ENCODE results near the gene ZSWIM3.
"Not testable (repeated sequence)": the region's sequence is repeated elsewhere in the genome, so short reads cannot be mapped to it uniquely, and the experiment has no call there.

The ZSWIM3 gene

DNA sequence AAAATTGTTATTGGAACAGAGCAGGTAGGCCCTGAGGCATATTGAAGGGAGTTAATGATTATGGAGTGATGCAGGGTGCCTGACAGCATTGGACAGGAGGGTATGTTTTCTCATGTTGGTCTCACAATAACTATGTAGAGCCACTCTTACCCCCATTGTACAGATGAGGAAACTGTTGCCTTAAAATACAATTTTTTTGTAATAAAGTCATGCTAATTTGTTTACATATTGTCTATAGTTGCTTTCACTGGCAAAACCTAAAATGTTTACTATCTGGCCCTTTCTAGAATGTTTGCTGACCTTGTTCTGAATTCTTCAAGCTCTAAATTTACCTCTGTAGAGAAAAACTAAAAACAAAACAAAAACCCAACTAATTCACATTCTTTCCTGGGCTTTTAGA, 5.9 kb upstream of the ZSWIM3 start:
- DNase-seq = no peak
- in situ Hi-C loops (cut with MboI; ENCODE audit: low pct_unique_long_range_greater_than_20kb, low sequenced_read_pairs) = no loop called here

DNA sequence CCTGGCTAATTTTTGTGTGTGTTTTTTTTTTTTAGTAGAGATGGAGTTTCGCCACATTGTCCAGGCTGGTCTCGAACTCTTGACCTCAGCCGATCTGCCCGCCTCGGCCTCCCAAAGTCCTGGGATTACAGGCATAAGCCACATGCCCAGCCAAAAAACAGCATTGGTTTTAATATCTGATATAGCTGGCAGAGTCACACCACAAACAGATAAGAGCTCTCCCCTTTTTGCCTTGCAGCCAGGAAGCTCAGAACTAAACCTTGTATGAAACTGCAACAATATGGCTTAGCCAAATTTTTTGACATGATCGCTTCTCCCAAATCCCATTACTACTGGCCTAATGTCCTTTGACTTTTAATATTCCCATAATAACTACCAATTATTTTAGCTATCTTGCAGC, 5.1 kb upstream of the ZSWIM3 start:
- in situ Hi-C loops (cut with MboI; ENCODE audit: low pct_unique_long_range_greater_than_20kb, low sequenced_read_pairs) = no loop called here

DNA sequence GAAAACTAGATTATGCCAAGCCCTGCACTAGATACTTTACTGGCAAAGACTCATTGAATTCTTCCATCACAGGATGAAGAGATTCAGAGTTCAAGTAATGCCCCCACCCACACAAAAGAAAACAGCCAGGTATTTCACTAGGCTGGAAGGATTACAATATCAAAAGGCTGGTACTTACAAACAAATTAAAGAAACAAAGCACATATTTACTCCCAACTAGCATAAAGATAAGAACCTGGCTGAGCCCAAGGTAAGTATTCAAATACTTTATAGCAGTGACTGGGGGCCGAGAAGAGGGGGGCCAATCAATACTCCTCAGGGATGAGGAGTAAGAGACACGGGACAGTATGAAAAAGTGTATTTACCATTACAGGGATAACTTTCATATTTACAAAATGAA, 3.9 kb upstream of the ZSWIM3 start:
- in situ Hi-C loops (cut with MboI; ENCODE audit: low pct_unique_long_range_greater_than_20kb, low sequenced_read_pairs) = no loop called here
- no peak for DNase-seq

More for the DNA sequence above, 5.1 kb upstream of the ZSWIM3 start:
- no peak for DNase-seq

DNA sequence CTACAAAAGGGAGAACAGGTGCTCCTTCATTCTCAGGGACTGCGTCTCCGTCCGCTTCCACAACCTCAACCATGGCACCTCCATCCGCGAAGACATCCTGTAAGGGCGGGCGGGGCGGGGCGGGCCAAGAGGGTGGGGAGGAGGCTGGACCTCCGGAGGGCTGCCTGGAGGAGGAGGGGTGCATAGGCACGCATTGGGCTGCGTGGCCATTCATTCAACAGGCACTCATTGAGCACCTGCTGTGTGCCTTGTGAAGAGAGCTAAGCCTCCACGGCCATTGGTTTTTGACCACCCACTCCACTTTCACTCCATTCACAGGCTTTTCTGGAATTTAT, 435 bp downstream of the ZSWIM3 start:
- DNase-seq = no peak
- in situ Hi-C loops (cut with MboI; ENCODE audit: low pct_unique_long_range_greater_than_20kb, low sequenced_read_pairs) = no loop called here

DNA sequence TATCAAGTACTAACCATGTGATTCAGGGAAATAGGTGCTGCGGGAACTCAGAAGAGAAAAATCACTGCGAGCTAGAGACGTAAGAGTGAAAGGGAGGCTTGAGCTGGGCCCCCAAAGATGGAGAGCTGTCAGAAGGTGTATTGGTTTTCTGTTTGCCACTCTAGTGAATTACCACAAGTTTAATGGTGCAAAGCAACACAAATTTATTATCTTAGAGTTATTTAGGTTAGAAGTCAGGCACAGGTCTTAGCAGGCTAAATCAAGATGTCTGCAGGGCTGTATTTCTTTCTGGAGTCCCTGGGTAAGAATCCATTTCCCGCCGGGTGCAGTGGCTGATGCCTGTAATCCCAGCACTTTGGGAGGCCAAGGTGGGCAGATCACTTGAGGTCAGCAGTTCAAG, 2.5 kb downstream of the ZSWIM3 start:
- in situ Hi-C loops (cut with MboI; ENCODE audit: low pct_unique_long_range_greater_than_20kb, low sequenced_read_pairs) = no loop called here
- no peak for DNase-seq

DNA sequence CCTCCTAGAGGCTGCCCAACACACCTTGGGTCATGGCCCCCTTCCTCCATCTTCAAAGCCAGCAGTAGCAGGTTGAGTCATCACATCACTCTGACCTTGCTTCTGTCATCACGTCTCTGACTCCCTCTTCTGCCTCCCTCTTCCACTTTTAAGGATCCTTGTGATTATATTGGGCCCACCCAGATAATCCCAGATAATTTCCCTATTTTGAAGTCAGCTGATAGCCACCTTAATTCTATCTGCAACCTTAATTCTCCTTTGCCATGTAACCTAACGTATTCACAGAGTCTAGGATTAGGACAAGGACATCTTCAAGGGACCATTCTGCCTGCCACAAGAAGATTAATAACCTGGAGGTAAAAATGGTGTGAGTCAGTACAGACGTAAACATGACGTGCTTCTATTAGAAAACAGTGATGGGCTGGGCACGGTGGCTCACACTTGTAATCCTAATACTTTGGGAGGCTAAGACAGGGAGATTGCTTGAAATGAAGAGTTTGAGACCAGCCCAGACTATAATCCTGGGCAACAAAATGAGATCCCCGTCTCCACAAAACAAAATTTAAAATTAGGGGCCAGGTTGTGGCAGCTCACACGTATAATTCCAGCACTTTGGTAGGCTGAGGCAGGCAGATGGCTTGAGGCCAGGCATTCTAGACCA, 3.3 kb downstream of the ZSWIM3 start:
- no peak for DNase-seq
- in situ Hi-C loops (cut with MboI; ENCODE audit: low pct_unique_long_range_greater_than_20kb, low sequenced_read_pairs) = no loop called here

DNA sequence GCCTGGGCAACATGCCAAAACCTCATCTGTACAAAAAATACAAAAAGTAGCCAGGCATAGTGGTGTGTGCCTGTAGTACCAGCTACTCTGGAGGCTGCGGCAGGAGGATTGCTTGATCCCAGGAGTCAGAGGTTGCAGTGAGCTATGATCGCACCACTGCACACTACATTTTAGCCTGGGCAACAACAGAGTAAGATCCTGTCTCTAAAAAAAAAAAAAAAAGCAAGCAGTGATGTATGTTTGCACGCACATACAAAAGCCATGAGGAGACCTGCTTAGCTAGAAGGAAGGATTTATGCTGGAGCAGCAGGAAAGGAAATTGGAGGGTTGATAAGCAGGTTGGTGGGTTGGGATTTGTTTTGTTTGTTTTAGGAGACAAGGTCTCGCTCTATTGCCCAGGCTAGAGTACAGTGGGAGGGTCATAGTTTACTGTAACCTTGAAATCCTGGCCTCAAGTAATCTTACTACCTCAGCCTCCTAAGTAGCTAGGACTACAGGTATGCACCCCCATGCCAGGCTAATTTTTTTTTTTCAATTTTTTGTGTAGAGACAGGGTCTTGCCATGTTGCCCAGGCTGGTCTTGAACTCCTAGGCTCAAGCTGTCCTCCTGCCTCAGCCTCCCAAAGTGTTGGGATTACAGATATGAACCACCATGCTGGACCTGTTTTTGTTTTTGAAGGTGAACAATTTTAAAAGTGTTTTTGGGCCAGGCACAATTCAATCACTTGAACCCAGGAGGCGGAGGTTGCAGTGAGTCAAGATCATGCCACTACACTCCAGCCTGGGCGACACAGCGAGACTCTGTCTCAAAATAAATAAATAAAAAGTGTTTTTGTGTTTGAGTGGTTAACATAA, 4.0 kb downstream of the ZSWIM3 start:
- in situ Hi-C loops (cut with MboI; ENCODE audit: low pct_unique_long_range_greater_than_20kb, low sequenced_read_pairs) = no loop called here
- peak; percentile 36 for DNase-seq

DNA sequence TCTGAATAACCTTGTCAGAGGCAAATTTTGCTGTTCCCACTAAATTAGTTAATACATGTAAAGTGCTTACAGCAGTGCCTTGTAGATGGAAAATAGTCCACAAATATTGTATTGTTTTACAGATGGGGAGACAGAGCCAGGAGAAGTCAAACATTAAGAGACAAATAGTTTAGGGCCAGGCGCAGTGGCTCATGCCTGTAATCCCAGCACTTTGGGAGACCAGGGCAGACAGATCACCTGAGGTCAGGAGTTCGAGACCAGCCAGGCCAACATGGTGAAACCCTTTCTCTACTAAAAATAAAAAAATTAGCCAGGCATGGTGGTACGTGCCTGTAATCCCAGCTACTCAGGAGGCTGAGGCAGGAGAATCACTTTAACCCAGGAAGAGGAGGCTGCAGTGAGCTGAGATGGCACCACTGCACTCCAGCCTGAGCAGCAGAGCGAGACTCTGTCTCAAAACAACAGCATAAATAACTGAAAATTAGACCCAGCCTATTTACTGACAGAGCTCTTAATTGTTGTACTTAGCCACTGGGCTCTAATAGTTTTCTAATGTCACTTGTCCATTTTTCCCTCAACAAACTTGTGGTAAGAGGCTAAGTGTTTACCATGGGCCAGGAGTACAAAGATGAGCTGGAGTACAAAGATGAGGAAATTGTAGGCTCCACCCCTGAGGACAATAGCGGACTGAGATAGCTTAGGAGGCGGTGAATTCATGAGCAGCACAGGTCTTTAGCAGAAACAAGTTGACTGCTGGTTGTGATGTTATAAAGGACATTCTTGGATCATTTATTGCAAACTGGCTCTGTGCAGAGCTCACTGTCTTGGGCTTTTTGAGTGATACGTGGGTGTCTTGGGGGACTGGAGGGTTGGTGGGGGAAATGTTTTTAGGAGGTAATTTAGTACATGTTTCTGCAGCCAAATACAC, 6.4 kb downstream of the ZSWIM3 start:
- DNase-seq = no peak
- in situ Hi-C loops (cut with MboI; ENCODE audit: low pct_unique_long_range_greater_than_20kb, low sequenced_read_pairs) = no loop called here

DNA sequence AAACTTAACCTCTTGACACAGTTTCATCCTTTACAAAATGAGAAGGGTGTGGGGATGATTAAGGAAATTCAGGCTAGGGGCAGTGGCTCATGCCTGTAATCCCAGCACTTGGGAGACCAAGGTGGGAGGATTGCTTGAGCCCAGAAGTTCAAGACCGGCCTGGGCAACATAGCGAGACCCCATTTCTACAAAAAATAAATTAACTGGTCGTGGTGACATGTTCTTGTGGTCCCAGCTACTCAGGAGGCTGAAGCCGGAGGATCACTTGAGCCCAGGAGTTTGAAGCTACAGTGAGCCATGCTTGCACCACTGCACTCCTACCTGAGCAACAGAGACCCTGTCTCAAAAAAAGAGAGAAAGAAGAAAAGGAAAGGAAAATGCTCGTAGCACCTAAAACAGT, 9.0 kb downstream of the ZSWIM3 start:
- DNase-seq = no peak
- in situ Hi-C loops (cut with MboI; ENCODE audit: low pct_unique_long_range_greater_than_20kb, low sequenced_read_pairs) = no loop called here

DNA sequence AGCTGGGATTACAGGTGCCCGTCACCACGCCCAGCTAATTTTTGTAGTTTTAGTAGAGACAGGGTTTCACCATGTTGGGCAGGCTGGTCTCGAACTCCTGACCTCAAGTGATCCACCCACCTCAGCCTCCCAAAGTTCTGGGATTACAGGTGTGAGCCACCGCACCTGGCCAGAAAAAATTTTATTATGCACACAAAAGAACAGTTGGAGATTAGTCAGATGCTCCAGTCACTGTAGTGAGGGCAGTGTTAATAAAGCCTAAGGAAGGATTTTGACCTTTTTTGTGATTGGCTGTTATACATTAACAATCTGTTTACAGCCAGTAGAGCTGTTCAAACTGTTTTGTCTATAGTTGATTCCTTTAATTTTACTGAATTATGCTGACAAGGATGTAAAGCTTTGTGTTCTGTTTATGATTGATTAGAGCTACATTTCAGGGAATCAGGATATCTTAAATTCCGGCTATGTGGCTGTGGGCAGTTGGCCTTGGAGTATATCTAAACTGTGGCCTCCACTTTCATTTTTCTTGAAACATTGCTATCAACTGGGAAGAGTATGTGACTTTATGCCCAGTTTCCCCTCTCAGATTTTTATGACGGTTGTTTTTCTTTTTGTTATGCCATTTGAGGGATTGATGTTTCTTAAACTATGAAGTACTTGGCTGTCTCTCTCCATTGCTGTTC, 9.9 kb downstream of the ZSWIM3 start:
- no peak for DNase-seq
- in situ Hi-C loops (cut with MboI; ENCODE audit: low pct_unique_long_range_greater_than_20kb, low sequenced_read_pairs) = no loop called here

DNA sequence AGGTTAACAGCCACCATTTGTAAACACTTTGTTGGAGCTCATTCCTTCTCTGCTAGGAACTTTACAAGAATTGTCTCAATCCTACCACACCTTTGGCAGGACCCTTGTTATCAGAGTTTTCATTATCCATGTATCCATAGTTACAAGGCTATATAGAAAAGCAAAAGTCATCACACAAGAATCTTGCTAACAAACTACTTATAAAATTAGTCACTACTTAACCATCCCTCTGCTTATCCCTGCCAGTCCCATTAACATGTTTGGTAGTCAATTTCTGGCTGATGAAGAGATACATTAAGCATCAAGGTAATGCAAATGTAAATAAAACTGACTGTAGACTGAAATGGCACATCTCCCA, 10.4 kb downstream of the ZSWIM3 start:
- in situ Hi-C loops (cut with MboI; ENCODE audit: low pct_unique_long_range_greater_than_20kb, low sequenced_read_pairs) = no loop called here
- DNase-seq = no peak

DNA sequence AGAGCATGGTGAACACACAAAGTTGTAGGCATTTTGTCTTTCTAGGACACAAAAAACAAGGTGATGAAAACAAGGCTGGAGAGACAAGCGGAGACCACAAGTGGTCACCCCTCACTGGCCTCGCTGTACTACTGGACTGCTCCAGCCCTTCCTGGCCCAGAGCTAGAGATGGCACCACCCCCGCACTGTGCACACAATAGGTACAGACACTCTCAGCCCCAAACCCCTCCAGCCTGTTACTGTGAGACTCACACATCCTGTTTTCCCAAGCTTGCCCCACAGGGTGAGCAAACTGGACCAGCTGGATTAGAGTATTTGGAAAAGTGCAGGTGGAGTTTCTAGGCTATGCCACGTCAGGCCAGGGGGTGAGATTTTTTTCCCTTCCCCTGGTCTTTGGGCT, 15.2 kb downstream of the ZSWIM3 start:
- in situ Hi-C loops (cut with MboI; ENCODE audit: low pct_unique_long_range_greater_than_20kb, low sequenced_read_pairs) = no loop called here
- no peak for DNase-seq

DNA sequence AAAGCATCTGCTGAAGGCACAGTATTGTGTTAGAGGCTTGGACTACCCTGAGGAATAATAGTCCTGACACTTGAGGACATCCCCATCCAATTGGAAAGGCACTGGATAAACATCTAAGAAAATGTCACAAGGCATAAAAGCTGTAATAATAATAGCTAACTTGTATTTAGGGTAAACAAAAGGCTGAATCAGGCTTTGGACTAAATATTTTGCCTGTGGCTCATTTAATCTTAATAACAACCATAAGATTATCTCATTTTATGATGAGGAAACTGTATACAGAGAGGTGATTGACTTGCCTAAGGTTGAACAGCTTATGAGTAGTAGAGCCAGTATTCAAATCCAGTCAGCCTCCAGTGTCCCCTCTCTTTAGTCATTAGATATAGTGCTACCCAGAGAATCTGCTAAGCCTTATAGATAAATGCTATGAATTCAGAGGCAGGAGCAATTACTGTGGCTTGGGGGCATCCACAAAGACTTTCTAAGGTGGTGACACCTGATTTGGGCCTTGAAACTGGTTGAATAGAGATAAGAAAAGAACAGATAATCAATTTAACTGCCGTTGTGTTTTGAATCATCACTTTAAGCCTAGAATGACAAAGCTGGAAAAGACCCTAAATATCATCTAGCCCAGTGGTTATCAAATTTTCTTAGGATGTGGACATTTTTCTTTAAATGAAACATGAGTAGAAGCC, 16.1 kb downstream of the ZSWIM3 start:
- DNase-seq = no peak
- in situ Hi-C loops (cut with MboI; ENCODE audit: low pct_unique_long_range_greater_than_20kb, low sequenced_read_pairs) = no loop called here

DNA sequence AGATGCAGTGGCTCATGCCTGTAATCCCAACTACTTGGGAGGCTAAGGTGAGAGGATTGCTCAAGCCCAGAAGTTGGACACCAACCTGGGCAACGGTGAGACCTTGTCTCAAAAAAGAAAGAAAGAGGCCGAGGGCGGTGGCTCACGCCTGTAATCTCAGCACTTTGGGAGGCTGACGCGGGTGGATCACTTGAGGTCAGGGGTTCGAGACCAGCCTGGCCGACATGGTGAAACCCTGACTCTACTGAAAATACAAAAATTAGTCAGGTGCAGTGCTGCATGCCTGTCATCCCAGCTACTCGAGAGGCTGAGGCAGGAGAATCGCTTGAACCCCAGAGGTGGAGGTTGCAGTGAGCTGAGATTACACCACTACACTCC, 16.7 kb downstream of the ZSWIM3 start:
- in situ Hi-C loops (cut with MboI; ENCODE audit: low pct_unique_long_range_greater_than_20kb, low sequenced_read_pairs); DNase-seq: not testable (repeated sequence)

DNA sequence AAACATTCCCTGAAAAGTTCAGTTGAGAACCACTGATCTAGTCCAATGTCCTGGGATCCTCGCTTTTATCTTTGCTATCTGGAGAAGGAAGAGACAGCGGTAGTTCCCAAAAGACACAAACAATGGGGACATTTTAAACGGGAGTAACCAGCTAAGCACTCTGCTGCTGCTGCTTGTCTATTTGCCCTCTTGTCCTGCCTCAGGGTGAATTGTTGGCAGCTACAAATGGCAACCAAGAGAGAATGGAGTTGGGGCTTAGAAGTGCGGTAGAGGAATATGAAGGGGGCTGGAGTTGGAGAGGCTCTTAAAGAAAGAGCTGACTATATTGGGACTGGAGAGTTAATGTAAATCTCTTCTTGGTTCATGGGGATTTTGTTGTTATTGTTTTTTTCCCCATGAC, 17.2 kb downstream of the ZSWIM3 start:
- in situ Hi-C loops (cut with MboI; ENCODE audit: low pct_unique_long_range_greater_than_20kb, low sequenced_read_pairs) = no loop called here
- DNase-seq = no peak

DNA sequence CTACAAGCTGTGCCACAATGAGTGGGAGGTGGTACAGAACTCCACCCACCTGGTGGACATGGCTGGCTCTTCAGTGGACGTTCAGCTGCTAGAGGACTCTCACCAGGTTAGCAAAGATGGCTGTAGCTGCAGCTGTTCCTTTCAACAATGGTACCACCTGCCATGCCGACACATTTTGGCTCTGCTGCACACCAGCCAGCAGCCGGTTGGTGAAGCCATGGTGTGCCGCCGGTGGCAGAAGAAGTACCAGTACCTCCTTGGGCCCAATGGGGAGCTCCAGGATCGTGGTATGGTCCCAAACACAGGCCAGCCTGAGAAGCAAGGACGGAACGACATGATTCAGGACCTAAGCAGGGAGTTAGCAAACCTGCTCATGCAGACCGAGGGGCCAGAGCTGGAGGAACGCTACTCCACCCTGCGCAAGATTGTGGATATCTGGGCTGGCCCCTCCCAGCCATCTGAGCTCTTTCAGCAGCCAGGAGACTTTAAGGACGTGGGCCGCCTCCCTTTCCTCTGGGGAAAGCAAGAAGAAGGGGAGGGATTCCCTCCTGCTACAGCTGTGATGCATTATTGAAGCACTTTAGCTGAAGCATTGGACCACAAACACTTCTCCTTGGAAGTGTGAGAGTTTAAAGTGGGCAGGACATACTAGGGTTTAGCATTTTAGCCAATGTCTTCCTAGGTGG, 20.8 kb downstream of the ZSWIM3 start:
- in situ Hi-C loops (cut with MboI; ENCODE audit: low pct_unique_long_range_greater_than_20kb, low sequenced_read_pairs) = no loop called here
- DNase-seq = no peak

DNA sequence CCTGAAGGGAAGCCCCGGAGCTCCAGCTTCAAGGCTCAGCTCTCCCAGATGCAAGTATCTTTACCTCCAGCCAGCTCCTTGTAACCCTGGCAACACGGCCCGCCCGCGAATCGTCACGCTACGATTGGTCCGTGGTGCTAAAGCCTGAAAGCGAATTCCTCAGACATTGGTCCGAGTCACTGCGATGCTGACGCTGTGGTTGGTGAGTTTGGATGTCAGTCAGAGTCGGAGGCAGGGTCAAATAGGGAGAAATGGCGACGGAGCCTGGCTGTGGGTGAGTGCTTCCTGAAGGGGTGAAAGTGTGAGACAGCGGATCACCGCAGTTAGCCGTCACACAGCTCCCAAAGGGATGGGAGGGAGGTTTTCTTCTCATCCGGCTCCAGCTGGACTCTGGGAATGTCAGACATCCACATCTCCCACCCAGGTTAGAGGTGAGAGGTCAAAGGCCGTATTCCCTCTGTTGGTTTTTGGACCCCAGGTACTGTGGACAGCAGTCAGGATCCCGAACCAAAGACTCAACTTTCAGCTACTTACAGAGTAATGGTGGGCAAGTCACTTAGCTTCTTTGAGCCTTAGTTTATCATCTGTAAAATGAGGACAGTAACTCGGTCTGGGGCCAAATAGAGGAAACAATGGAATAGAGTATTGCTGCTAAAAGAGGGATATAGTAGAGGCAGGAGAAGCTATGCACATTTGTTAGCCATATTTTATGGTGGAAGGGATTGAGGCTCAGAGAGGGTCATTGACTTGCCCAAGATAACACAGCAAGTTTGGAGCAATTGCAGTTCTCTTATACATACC, 23.8 kb downstream of the ZSWIM3 start, which contains the start of gene ZSWIM1:
Gene ZSWIM1, plus strand, starts transcription at position 240 of the 801 bp plus-strand sequence. CDS start 1,366 bp downstream, outside the sequence.
- in situ Hi-C loops (cut with MboI; ENCODE audit: low pct_unique_long_range_greater_than_20kb, low sequenced_read_pairs) = no loop called here
- peak; percentile 99 for DNase-seq

All from KBM-7 (cell line).